CD14-positive monocyte (primary cell): Measurements from ENCODE around the gene OR1F1. TPM values are rescaled to one million over a fixed set of nuclear protein-coding genes. Genes with fewer than 3 reads are reported as not detected.

Experiments used
- DNase-seq, 3 donors: peaks; one replicate each; pipeline ENCODE4 v3.0.0-alpha.2; 2011 to 2022
- H2AFZ ChIP-seq: 2 replicates; pipeline ENCODE4 v1.6.0; 2012; ENCODE audit warnings: mild to moderate bottlenecking, low read depth, low read length, inconsistent platforms; ENCODE audit not compliant: insufficient read depth, poor library complexity, severe bottlenecking
- H3K27ac ChIP-seq, 2 donors: 1 replicate in 1 of 2; 2 replicates in 1 of 2; pipeline ENCODE4 v1.5.1; 2012 to 2013; ENCODE audit warnings: low read length in 2 of 2, control low read depth in 1 of 2, inconsistent platforms in 1 of 2, low read depth in 1 of 2, mild to moderate bottlenecking in 1 of 2
- H3K27me3 ChIP-seq, 2 donors: one replicate each; pipeline versions ENCODE4 v1.6.0 to v1.6.1; 2011 to 2013; ENCODE audit warnings: low read length in 2 of 2; ENCODE audit not compliant: control insufficient read depth in 2 of 2, insufficient read depth in 2 of 2
- H3K36me3 ChIP-seq, 2 donors: replicated peaks in 1 of 2; 1 replicate in 1 of 2; 2 replicates in 1 of 2; pipeline versions ENCODE4 v1.5.1 to v1.6.1; 2012 to 2013; ENCODE audit warnings: low read length in 2 of 2, control low read depth in 1 of 2, inconsistent platforms in 1 of 2, mild to moderate bottlenecking in 1 of 2; ENCODE audit not compliant: insufficient read depth in 2 of 2, control insufficient read depth in 1 of 2
- H3K4me1 ChIP-seq, 2 donors: 1 replicate in 1 of 2; 2 replicates in 1 of 2; pipeline versions ENCODE4 v1.5.1 to v1.6.1; 2012 to 2013; ENCODE audit warnings: low read length in 2 of 2, control low read depth in 1 of 2, inconsistent platforms in 1 of 2, mild to moderate bottlenecking in 1 of 2, moderate library complexity in 1 of 2; ENCODE audit not compliant: insufficient read depth in 2 of 2, control insufficient read depth in 1 of 2
- H3K4me2 ChIP-seq: replicated peaks from 2 replicates; pipeline ENCODE3; 2012; ENCODE audit warnings: low read length, moderate library complexity, mild to moderate bottlenecking; ENCODE audit not compliant: poor library complexity, severe bottlenecking; ENCODE audit errors: extremely low read depth
- H3K4me3 ChIP-seq, 3 experiments: fragments of 200-600 bp in 1 of 3; sonication (generic) in 1 of 3; replicated peaks in 1 of 3; 1 replicate in 2 of 3; 2 replicates in 1 of 3; pipeline ENCODE4 v1.5.1; 2011 to 2013; ENCODE audit warnings: low read length in 3 of 3, mild to moderate bottlenecking in 3 of 3, control low read depth in 2 of 3, low read depth in 2 of 3, inconsistent platforms in 1 of 3, moderate library complexity in 1 of 3
- H3K79me2 ChIP-seq: 2 replicates; pipeline ENCODE4 v1.6.0; 2012; ENCODE audit warnings: mild to moderate bottlenecking, control low read depth, inconsistent platforms, low read length, moderate library complexity; ENCODE audit not compliant: insufficient read depth
- H3K9ac ChIP-seq: 2 replicates; pipeline ENCODE4 v1.6.0; 2017; ENCODE audit warnings: low read length, mild to moderate bottlenecking; ENCODE audit not compliant: insufficient read depth, poor library complexity, severe bottlenecking
- H3K9me3 ChIP-seq, 2 donors: replicated peaks in 1 of 2; 1 replicate in 1 of 2; 2 replicates in 1 of 2; pipeline versions ENCODE4 v1.5.1 to v1.6.1; 2012 to 2013; ENCODE audit warnings: low read length in 2 of 2, control low read depth in 1 of 2; ENCODE audit not compliant: control insufficient read depth in 1 of 2, insufficient read depth in 1 of 2
- H4K20me1 ChIP-seq: 2 replicates; pipeline ENCODE4 v1.6.0; 2012; ENCODE audit warnings: mild to moderate bottlenecking, low read length, control low read depth, moderate library complexity; ENCODE audit not compliant: insufficient read depth
- H3K27ac Mint-ChIP-seq, 7 donors: one replicate each; pipeline ENCODE4 v1.8.0; 2020; ENCODE audit warnings: mild to moderate bottlenecking in 7 of 7, mixed read lengths in 7 of 7, moderate library complexity in 6 of 7, inconsistent platforms in 2 of 7
- H3K27me3 Mint-ChIP-seq, 3 donors: one replicate each; pipeline ENCODE4 v1.8.0; 2021 to 2022; ENCODE audit warnings: low read depth in 3 of 3, mild to moderate bottlenecking in 3 of 3, mixed read lengths in 3 of 3, moderate library complexity in 3 of 3, inconsistent platforms in 1 of 3
- H3K36me3 Mint-ChIP-seq, 2 donors: one replicate each; pipeline ENCODE4 v1.8.0; 2020; ENCODE audit warnings: mixed read lengths in 2 of 2, inconsistent platforms in 1 of 2, mild to moderate bottlenecking in 1 of 2
- H3K4me1 Mint-ChIP-seq: one replicate; pipeline ENCODE4 v1.8.0; 2020; ENCODE audit warnings: mild to moderate bottlenecking, mixed read lengths
- H3K4me3 Mint-ChIP-seq, 2 donors: one replicate each; pipeline ENCODE4 v1.8.0; 2020; ENCODE audit warnings: mild to moderate bottlenecking in 2 of 2, mixed read lengths in 2 of 2, moderate library complexity in 1 of 2
- H3K9me3 Mint-ChIP-seq, 7 donors: one replicate each; pipeline ENCODE4 v1.8.0; 2020 to 2022; ENCODE audit warnings: mixed read lengths in 7 of 7, mild to moderate bottlenecking in 6 of 7, moderate library complexity in 6 of 7, inconsistent platforms in 2 of 7
- CTCF ChIP-seq: fragments of 200-600 bp; IDR thresholded peaks from one replicate; pipeline ENCODE4 v1.8.0; 2022; ENCODE audit warnings: antibody characterized with exemption, mild to moderate bottlenecking
- WGBS: methylation state at CpG from one replicate; pipeline ENCODE4 v1.1.5; 2013; ENCODE audit warnings: missing lambda C conversion rate; ENCODE audit not compliant: insufficient coverage; 5-methylcytosine and 5-hydroxymethylcytosine counted together
- intact Hi-C, 2 donors: fragments of 100-400 bp; cut with micrococcal nuclease; formaldehyde crosslinking; loops; one replicate each; pipeline versions ENCODE4 v1.15.0 to v1.15.1; 2023
- polyA minus RNA-seq: library from RNA; depleted of rRNA, polyadenylated mRNA; stranded (reverse); fragments of >200 nt; gene quantifications from 2 replicates; pipeline ENCODE4 v1.2.3, GENCODE V29; 2012
- polyA plus RNA-seq, 3 donors: library from polyadenylated mRNA; depleted of rRNA in 1 of 3; unstranded in 2 of 3; stranded (reverse) in 1 of 3; fragments of 300-500 nt in 2 of 3; fragments of >200 nt in 1 of 3; fragmentation: Illumina TruSeq in 2 of 3; gene quantifications; 1 replicate in 2 of 3; 2 replicates in 1 of 3; pipeline ENCODE4 v1.2.3, GENCODE V29; 2012 to 2021
- total RNA-seq, 12 experiments: library from RNA in 1 of 12; stranded (reverse) in 1 of 12; fragments of 120-200 nt in 1 of 12; gene quantifications; one replicate each; pipeline ENCODE4 v1.2.4 and lab custom pipeline; 2013 to 2026; ENCODE audit warnings: mixed read lengths in 6 of 12, inconsistent platforms in 1 of 12

The OR1F1 gene
- not detected for total RNA-seq (2013)
- not detected for polyA plus RNA-seq
- not detected in 2 replicates for polyA minus RNA-seq
- 0 to 0.75 (median 0) reads per million in 11 experiments for total RNA-seq (lab: John Stamatoyannopoulos, UW)

DNA sequence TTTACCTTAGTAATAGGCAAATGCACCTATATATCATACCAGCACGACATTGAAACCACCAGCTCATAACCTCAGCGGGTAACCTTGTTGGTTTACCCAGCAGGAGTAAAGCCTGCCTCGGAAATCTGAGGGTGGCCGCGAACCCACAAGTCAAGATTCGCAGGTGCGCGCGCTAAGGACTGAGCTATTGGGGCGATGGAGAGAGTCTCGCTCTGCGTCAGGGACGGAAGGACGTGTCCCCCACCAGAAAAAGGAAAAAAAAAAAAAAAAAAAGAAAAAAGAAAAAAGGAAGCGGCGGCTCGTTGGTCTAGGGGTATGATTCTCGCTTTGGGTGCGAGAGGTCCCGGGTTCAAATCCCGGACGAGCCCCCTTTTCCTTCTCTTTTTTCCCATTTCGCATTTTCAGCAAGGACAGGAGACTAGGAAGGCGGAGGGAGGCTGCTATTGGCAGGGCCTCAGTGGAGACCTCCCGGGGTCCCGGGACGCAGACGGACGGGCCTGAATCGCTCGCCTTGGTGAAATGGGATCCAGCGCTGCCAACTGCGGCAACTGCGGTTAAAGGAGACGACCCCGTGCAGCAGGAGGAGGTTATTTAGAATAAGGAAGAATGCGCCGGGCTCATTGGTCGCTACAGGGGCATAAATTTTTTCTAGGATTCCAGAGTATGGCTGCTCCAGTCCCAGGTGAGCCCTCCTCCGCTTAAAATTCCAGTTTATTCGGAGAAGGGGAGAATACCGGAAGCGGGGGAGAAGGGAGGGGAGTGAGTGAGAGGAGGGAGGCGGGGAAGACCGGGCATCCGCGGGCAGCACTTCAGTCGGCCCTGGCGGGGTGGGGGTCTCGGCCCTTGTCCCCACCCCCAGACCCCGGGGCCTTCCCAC is at the start of gene OR1F1:
OR1F1 (plus strand) TSS at position 407 of the 877 bp plus-strand sequence.
- peaks cover 42% of the 10 kb centered on the region for H3K4me1 Mint-ChIP-seq

More for the DNA sequence above, at the start of gene OR1F1:
- no peak for TF ChIP-seq CTCF
- Histone ChIP-seq H3K9me3 (peaks cover 15 to 78% of the 10 kb centered on the region in 2 donors), H3K4me3 (no peak within 1 kb of the TSS), H4K20me1 (no peaks in the 10 kb centered on the region), H3K79me2 (no peaks in the 10 kb centered on the region), H2AFZ (peak within 1 kb of the TSS; percentile 40), H3K4me2 (peak within 1 kb of the TSS; percentile 23), H3K4me1 (peaks cover 23 to 30% of the 10 kb centered on the region in 2 donors), H3K27me3 (peaks cover 84 to 100% of the 10 kb centered on the region in 2 donors), H3K27ac (no peak within 1 kb of the TSS), H3K36me3 (no peaks in the 10 kb centered on the region), H3K9ac (no peak within 1 kb of the TSS)
- peak within 1 kb of the TSS; percentile 39 to 83 for H3K4me3 Mint-ChIP-seq
- no peak for DNase-seq
- H3K27ac Mint-ChIP-seq = peak within 1 kb of the TSS in 2 of 7 donors; percentile 48 to 85
- peaks cover 22 to 28% of the 10 kb centered on the region in 2 donors for H3K36me3 Mint-ChIP-seq
- peaks cover 93 to 100% (median 98%) of the 10 kb centered on the region in 3 donors for H3K27me3 Mint-ChIP-seq
- H3K9me3 Mint-ChIP-seq = peaks cover 15 to 79% (median 72%) of the 10 kb centered on the region in 7 donors
- WGBS = 2% methylated on average over 20 of the region's 51 CpGs
- intact Hi-C loops = no loop called here
